SU-DHL-6 (cell line): ENCODE measurements around the gene SRP19.

Source experiments
- EZH2phosphoT487 ChIP-seq: fragments of 200-600 bp; sonication (generic), shearing (Covaris generic); conservative IDR thresholded peaks from 2 replicates; pipeline ENCODE4 v1.6.1; 2018; ENCODE audit warnings: mild to moderate bottlenecking, antibody characterized with exemption, low read length, moderate library complexity, mixed read lengths
- TF ChIP-seq, protein P1 (sequence below): fragments of 200-600 bp; sonication (generic); IDR thresholded peaks from one replicate; pipeline ENCODE4 v1.5.1; 2017; ENCODE audit warnings: antibody characterized with exemption, mild to moderate bottlenecking, low read length, moderate library complexity; ENCODE audit not compliant: insufficient read depth, poor library complexity, severe bottlenecking

DNA sequence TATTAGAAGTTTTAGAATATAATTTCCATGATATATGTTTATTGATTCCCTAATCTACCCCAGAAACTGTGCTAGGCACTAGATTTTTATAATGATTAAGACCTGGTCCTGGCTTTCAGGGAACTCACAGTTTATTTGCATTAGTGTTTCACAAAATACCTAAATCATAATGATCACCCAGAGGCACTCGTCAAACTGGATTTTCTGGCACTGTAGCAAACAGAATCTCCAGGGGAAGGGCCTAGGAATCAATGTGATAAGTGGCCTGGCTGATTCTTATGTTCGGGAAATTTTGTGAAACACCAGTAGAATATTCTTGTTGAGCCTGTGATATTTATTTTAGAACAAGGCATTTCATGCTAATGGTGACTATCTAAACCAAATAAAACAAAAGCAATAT lies 37.4 kb upstream of the SRP19 start:
- TF ChIP-seq, protein P1, sequence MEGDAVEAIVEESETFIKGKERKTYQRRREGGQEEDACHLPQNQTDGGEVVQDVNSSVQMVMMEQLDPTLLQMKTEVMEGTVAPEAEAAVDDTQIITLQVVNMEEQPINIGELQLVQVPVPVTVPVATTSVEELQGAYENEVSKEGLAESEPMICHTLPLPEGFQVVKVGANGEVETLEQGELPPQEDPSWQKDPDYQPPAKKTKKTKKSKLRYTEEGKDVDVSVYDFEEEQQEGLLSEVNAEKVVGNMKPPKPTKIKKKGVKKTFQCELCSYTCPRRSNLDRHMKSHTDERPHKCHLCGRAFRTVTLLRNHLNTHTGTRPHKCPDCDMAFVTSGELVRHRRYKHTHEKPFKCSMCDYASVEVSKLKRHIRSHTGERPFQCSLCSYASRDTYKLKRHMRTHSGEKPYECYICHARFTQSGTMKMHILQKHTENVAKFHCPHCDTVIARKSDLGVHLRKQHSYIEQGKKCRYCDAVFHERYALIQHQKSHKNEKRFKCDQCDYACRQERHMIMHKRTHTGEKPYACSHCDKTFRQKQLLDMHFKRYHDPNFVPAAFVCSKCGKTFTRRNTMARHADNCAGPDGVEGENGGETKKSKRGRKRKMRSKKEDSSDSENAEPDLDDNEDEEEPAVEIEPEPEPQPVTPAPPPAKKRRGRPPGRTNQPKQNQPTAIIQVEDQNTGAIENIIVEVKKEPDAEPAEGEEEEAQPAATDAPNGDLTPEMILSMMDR, result no peak
- TF ChIP-seq EZH2phosphoT487, result no peak
